HG03175 (cell line): ENCODE results near the gene NTSR2.

Source experiments
- ATAC-seq: cut with Tn5 transposase; IDR thresholded peaks from one replicate; pipeline ENCODE4 v1.9.1; 2021; ENCODE audit warnings: mild to moderate bottlenecking, moderate library complexity; ENCODE audit not compliant: unreplicated experiment

Gene NTSR2

DNA sequence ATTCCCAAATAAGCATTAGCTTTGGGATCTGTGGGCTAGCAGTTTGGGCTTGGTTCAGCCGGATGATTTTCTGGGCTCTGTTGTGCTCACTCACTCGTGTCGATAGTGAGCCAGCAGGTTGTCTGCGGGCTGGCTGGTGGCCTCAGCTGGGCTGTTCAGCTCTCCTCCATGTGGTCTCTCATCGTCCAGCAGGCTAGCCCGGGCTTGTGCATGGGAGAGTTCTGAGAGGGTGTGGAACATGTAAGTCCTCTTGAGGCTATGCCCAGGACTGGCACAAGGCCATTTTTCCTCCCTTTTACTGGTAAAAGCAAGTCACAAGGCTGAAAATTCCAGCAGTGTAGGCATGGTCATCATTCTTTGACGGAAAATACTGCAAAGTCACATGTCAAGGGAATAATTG, 38.5 kb downstream of the NTSR2 start:
- ATAC-seq, result no peak

DNA sequence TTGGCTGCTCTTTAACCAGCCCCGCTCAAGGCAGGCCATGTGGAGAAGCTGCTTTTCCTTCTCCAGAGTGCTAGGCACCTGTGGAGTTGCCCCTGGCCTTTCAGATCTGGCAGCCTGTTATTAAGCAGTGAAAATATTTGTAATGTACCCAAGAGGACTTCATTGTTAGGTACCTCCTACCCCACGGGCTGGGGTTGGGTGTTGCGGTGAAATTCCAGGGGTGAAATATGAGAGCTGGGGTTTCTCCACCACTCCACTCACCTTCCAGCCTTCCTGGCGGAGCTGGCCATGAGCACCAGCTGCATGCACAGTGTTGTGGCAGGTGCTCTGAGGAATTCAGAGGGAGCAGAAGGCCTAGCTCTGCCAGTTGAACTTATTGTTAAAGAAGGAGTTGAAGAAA, 39.1 kb downstream of the NTSR2 start:
- no peak for ATAC-seq

DNA sequence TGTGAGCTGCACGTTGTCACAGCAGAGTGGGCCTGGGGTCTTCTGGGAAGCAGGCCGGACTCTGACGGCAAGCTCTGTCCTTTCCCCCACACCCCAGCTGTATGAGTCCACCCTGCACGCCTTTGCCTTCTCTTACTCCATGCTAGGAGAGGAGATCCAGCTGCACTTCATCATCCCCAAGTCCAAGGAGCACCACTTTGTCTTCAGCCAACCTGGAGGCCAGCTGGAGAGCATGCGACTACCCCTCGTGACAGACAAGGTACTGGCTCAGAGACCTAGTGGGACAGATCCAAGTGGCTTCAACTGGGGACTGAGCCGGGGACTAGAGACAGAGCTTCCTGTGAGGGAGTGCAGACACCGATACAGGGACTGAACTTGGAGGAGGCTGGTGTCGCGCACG, 40.1 kb downstream of the NTSR2 start:
- ATAC-seq, result no peak

DNA sequence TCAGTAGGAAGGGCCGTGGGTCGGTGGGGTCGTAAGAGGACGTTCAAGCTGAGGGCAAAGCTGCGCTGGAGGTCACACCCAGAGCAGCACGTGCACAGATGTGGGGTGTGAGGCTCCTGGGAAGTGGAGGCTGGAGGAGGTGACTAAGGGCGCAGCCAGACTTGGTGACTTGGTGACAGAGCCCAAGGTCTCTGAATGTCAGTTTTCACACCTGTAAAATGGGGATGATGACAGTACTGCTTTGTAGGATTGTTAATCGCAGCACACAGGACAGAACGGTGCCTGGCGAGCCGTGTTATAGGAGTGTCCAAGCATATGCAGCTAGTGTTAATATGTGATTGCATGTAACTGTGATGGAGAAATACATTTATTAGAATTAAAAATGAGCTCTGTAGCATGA, 40.8 kb downstream of the NTSR2 start:
- ATAC-seq, result no peak

DNA sequence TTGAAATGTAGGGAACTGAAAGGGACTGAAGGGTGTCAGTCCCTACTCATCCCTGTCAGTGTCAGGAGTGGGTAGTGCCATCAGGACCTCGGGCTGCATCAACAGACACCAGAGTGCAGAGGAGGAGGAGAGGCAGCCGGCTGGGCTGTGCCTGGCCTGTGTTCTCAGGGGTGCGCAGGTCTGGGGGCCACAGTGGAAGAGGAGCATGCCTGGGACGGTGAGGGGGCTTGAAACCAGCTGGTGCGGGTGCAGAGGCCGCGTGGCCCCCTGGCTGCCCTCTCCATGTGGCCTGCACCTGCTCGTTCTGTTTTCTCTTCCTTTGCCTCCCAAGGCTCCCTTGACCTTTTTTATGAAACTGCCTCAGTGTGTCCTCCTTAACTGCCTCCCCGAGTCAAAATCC, 41.3 kb downstream of the NTSR2 start:
- no peak for ATAC-seq

DNA sequence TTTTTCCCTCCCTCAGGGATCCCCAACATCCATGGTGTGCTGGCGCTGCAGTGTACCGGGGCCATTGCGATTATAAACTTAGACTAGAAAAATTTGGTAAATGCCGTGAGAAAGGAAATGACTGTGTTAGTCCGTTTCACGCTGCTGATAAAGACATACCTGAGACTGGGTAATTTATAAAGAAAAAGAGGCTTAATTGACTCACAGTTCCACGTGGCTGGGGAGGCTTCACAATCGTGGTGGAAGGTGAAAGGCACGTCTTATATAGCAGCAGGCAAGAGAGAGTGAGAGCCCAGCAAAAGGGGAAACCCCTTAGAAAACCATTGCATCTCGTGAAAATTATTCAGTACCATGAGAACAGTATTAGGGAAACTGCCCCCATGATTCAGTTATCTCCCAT, 44.3 kb downstream of the NTSR2 start:
- no peak for ATAC-seq

DNA sequence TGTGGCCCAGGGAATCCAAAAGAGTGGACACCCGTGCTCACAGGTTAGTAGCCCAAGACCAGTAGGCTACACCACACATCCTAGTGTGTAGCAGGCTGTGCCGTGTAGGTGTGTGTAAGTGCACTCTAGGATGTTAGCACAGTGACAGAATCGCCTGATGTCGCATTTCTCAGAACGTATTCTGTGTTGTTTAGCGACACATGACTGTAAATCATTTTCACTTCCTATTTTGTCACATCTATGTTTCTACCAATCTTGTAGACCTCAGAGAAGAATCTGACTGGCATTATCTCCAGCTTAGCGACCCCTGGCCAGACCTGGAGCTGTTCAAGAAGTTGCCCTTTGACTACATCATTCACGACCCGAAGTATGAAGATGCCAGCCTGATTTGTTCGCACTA, 45.1 kb downstream of the NTSR2 start:
- ATAC-seq, result no peak

DNA sequence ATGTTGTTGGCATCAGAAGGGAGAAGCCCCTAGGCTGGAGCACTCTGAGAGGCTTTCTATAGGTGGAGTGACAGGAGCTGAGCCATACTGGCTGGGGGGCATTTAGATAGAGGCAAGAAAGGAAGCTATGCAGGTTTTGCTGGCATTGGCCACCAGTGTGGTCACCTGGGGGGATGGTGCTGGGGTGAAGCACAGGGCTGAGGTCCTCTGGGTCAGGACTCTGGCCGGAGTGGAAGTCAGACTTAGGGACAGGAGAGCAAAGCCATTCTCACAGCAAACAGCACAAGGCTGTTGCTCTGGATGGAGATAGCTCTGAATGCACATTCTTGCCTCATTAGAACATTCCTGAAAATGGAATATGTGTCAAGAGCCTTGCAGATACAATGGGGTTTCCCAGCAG, 47.4 kb downstream of the NTSR2 start:
- ATAC-seq, result no peak

DNA sequence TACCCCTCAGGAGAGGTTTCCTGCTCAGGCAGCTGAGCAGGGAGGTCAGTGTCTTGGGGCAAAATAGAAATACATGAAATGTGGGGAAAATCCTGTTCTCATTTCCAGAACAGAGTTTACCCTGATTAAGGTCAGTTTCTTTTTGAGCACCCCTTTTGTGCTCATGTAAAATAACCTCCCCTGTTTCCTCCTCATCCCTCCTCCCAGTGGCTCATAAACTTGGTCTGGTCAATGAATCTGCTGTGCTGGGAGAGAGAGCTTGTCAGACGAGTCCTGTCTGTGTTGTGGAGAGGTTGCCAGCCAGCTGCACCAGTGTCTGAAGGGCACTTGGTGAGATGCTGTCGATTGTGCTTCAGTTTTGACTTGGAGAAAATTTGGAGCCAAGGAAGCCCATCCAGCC, 48.6 kb downstream of the NTSR2 start:
- ATAC-seq, result no peak

DNA sequence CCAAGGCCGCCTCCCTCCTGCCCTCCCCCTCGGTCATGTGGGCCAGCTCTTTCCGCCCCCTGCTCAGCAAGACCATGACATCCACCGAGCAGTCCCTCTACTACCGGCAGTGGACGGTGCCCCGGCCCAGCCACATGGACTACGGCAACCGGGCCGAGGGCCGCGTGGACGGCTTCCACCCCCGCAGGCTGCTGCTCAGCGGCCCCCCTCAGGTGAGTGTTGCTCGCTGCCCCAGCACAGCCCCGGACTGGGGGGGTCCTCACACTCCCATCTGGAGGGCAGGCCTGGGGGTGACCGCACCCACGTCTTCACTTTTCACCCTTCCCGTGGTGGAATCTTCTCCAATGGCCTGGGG, 51.3 kb downstream of the NTSR2 start:
- no peak for ATAC-seq

DNA sequence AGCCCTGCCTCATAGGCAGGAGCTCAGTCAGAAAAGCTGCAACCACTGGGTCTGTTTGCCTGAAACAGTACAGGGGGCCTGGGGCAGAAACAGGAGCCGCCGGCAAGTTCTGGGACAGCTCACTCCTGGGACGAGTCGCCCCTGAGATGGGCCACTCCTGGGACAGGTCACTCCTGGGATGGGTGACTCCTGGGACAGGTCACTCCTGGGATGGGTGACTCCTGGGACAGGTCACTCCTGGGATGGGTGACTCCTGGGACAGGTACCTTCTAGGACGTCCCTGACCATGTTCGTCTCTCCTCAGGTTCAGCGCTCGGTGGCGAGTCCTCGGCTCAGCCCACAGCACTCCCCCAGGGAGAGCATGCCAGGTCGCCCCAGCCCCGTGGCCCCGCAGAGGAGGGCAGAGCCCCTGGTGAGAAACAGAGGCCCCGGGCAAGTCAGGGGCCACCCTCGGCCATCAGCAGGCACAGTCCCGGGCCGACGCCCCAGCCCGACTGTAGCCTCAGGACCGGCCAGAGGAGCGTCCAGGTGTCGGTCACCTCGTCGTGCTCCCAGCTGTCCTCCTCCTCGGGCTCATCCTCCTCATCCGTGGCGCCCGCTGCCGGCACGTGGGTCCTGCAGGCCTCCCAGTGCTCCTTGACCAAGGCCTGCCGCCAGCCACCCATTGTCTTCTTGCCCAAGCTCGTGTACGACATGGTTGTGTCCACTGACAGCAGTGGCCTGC, 51.8 kb downstream of the NTSR2 start:
- ATAC-seq, result no peak

DNA sequence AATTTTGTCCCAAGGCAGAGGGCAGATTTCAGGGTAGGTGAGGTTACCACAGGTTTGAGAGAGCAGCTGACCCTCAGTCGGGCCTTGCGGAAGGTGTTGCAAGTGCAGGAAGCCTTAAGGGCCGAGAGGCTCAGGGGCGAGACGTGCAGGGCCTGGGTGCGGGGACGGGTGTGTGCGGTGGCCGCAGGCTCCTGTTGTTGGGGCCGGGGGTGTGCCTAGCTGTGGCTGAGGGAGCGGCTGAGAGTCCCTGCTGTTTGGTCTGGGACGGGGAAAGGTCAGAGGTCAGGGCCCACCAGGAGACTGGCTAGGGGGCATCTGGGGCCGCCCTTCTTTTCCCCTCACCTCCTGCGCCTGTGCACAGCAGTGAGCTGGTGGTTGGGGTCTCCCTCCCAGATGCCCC, 52.5 kb downstream of the NTSR2 start:
- ATAC-seq, result no peak

DNA sequence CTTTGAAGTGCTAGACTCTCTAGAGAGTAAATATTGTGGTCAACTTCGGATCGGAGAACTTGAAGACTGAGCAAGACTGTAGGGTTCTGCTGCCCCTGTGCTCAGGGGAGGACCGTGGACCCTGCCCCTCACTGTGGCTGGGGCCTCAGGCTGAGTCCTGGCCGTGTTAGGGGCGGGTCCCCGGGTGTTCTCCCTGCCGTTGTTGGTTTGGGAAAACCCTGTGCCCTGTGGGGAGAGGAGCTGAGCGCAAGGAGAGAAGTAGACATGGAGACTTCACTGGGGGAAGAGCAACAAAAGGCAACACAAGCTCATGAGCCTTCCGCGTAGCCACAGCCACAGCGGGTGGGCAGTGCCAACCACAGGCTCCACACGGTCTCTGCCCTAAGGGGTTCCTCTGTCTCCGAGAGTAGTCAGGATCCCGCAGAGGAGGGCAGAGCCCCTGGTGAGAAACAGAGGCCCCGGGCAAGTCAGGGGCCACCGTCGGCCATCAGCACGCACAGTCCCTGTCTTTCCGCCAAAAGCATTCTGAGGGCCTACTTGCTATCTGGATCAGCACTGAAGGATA, 53.1 kb downstream of the NTSR2 start:
- no peak for ATAC-seq

DNA sequence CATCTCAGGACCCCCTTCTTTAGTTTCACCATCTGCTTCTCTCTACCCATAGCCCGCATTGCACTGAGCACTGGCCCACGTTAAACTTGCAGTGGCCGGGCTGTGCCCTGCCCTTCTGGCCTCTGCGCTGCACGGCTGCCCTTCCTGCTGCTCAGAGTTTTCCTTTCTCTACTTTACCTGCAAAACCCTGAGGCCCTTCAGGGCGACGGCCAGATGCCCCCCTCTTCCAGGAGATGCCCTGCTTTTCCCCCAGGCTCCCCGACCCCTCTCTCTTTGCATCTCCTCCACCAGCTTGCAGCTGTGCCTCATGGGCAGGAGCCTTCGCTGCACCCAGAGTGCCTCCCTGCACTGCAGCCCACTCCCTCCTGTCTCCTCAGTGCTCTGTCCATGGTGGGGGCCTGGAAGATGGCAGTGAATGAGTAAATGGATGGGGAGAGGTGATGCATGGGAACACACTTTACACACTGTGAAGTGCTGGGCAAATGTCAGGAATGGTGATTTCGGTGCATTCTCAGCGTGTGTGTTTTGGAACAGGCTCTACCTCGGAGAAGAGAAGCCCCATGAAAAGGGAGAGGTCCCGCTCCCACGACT, 53.8 kb downstream of the NTSR2 start:
- ATAC-seq, result no peak

DNA sequence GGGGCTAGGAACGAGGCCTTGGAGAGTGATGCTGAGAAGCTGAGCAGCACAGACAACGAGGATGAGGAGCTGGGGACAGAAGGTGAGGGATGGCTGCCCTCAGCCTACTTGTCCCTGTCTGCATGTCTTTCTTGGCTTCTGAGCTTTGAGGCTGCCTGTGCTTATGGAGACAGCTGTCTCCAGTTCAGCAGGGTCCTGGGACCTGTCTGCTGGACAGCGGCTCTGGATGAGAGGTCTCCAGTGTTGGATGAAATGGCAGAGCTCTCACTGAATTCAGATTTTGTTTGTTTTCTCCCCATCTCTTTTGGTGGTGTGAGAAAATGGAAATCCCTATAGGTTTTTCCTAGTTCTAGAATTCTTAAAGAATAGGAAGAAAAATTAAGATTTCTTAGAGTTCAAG, 54.8 kb downstream of the NTSR2 start:
- ATAC-seq, result no peak

DNA sequence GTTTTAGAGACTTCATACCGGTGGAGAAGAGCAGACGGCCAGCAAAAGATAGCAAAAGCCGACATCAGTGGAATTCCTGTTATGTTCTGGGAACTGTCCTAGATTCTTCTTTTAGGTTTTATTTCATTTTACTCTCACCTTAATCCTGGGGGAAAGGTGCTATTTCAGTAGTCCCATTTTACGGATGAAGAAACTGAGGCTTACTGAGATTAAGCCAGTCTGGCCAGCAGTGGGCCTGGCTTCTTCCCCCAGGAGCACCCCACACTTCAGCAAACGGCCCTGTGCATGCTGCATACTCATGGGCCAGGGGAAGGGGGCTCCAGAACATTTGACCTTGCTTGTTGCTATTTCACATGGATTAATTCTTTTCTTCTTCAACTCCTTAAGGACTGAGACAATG, 56.7 kb downstream of the NTSR2 start:
- no peak for ATAC-seq

DNA sequence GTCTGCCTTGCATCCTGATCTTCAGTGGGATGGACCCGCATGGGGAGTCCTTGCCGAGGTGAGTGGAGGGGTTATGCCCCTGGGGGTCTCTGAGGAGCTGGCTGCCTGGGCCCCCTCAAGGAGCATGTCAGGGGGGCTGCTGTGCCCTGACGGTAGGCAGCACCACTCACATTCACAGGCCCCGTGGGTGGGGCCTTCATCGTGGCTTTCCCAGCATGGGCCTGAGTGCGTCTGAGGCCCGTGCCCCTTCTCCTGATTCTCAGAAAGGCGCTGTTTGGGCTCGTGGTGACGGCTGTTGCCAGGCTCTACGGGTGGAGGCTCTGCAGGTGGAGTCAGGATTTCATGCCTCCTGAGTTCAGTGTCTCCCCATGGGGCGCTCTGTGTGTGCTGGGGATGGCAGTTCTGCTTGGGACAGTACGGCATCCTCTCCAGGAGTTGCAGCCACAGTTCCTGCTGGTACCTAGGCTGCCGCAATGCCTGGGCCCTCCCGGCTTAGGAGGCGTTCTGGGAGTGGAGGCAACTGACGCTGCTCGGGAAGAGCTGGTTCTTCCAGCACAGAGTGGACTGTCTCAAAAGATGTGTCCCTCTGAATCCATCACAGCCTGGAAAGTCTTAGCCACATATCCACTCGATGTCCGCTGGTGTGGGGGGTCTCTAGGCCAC, 57.3 kb downstream of the NTSR2 start:
- no peak for ATAC-seq

DNA sequence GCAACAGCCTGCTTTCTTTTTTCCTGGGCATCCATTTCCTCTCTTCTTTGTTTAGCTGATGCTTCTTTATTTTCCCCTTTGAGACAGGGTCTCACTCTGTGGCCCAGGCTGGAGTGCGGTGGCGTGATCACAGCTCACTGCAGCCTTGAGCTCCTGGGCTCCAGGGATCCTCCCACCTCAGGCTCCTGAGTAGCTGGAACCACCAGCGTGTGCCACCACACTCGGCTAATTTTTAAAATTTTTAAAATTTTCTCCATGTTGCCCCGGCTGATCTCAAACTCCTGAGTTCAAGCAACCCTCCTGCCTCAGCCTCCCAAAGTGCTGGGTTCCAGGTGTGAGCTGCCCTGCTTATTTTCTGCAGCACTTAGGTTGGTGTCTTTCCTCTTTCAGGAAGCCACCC, 58.7 kb downstream of the NTSR2 start:
- no peak for ATAC-seq

DNA sequence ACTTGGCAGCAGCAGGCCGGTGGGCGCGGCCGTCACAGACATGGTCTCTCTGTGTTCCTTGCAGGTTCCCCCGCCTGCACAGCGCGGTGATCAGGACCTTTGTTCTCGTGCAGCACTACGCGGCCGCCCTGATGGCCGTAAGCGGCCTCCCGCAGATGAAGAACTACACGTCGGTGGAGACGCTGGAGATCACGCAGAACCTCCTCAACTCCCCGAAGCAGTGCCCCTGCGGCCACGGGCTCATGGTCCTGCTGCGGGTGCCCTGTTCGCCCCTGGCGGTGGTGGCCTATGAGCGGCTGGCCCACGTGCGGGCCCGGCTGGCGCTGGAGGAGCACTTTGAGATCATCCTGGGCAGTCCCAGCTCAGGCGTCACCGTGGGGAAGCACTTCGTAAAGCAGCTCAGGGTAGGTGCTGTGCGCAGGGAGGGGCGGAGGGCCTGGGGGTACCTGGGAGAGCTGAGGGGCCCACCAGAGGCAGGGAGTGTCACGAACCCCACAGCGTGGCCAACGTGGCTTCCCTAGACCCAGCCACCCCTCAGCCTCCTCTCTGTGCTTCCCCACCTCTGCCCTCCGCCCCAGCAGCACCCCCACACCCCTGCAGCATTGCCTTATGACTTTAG, 59.3 kb downstream of the NTSR2 start:
- ATAC-seq, result no peak
